Large intestine (tissue), 3 donors: Measurements from ENCODE around the gene AADAT. TPM values are rescaled to one million over a fixed set of nuclear protein-coding genes. Genes with fewer than 3 reads are reported as not detected.
"Not testable (repeated sequence)": the region's sequence is repeated elsewhere in the genome, so short reads cannot be mapped to it uniquely, and the experiment has no call there.

Experiments used
- DNase-seq, 2 donors: peaks; one replicate each; pipeline versions ENCODE4 v3.0.0 to v3.0.0-alpha.2; 2013
- H3K27ac ChIP-seq: one replicate; pipeline ENCODE4 v1.5.1; 2013; ENCODE audit warnings: low read length
- H3K27me3 ChIP-seq: 2 replicates; pipeline ENCODE4 v1.6.1; 2013; ENCODE audit warnings: low read length; ENCODE audit not compliant: control insufficient read depth, insufficient read depth
- H3K36me3 ChIP-seq: 2 replicates; pipeline ENCODE4 v1.6.1; 2013; ENCODE audit warnings: low read length; ENCODE audit not compliant: control insufficient read depth, insufficient read depth
- H3K4me1 ChIP-seq: one replicate; pipeline ENCODE4 v1.6.1; 2013; ENCODE audit warnings: low read length; ENCODE audit not compliant: control insufficient read depth, insufficient read depth
- H3K4me3 ChIP-seq: one replicate; pipeline ENCODE4 v1.5.1; 2013; ENCODE audit warnings: low read length
- H3K9me3 ChIP-seq: one replicate; pipeline ENCODE4 v1.6.1; 2013; ENCODE audit warnings: mild to moderate bottlenecking, low read depth, low read length, moderate library complexity; ENCODE audit not compliant: control insufficient read depth
- WGBS: methylation state at CpG from one replicate; pipeline ENCODE4 v1.1.5; 2013; ENCODE audit warnings: low lambda C conversion rate; ENCODE audit not compliant: insufficient coverage; 5-methylcytosine and 5-hydroxymethylcytosine counted together
- polyA plus RNA-seq: library from polyadenylated mRNA; unstranded; fragments of 120-200 nt; gene quantifications from one replicate; pipeline ENCODE4 v1.2.1, GENCODE V29; 2013

AADAT gene
- polyA plus RNA-seq, 1 donor: 35.3 TPM

DNA sequence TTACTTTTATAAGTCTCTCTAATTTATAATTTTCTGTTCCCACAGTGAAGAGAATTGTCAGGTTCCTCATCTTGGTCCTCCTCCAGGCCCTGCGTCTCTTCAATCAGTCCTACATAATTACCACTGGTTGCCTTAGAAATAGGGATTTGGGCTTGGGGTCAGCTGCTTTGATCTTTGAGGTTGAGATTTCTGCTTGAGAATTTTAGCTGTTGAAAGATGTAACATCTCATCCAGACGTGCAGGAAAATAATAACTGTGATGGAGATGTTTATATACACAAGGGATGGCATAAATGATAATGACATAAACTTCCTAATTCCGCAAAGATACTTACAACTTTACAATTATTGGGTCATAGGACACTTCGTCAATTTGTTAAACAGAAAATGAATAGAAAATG lies 30.3 kb downstream of the AADAT start:
- Histone ChIP-seq H3K27me3 (no peaks in the 10 kb centered on the region), H3K9me3 (no peaks in the 10 kb centered on the region), H3K4me3 (no peak overlapping the region), H3K27ac (no peak overlapping the region), H3K4me1 (no peaks in the 10 kb centered on the region), H3K36me3 (peaks cover 26% of the 10 kb centered on the region)
- DNase-seq: no peak
- 100% methylated on average over 1 of the region's 4 CpGs for WGBS

- DNase-seq: no peak
- WGBS: 60% methylated on average over 1 of the region's 2 CpGs
- Histone ChIP-seq H3K4me3 (no peak overlapping the region), H3K27me3 (no peaks in the 10 kb centered on the region), H3K9me3 (no peaks in the 10 kb centered on the region), H3K36me3 (peaks cover 22% of the 10 kb centered on the region), H3K4me1 (no peaks in the 10 kb centered on the region), H3K27ac (no peak overlapping the region)
These were observed 30.9 kb downstream of the AADAT start for GRCh38 chr4:170058826-170059225.

DNA sequence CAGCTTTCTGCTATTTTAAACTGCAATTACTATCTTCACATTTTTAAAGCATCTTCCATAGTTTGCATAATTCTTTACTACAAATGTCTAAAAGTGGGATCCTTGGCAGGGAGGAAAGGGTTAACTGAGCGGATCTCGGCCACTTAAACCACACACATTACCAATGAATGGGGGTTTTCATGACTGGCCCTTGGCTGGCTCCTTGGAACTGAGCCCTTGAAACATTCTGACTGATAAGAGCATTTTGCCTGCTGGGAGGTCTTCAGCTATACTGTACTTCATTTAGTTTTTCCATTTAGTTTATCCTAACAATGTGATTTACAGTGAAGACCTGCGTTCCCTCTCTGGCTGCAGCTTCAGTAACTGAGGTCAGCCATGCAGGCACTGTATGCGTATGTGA lies 31.9 kb downstream of the AADAT start:
- Histone ChIP-seq H3K27me3 (no peaks in the 10 kb centered on the region), H3K4me1 (no peaks in the 10 kb centered on the region), H3K4me3 (no peak overlapping the region), H3K27ac (no peak overlapping the region), H3K36me3 (peaks cover 15% of the 10 kb centered on the region), H3K9me3 (no peaks in the 10 kb centered on the region)
- no peak for DNase-seq
- WGBS: 67% methylated on average over 1 of the region's 4 CpGs

DNA sequence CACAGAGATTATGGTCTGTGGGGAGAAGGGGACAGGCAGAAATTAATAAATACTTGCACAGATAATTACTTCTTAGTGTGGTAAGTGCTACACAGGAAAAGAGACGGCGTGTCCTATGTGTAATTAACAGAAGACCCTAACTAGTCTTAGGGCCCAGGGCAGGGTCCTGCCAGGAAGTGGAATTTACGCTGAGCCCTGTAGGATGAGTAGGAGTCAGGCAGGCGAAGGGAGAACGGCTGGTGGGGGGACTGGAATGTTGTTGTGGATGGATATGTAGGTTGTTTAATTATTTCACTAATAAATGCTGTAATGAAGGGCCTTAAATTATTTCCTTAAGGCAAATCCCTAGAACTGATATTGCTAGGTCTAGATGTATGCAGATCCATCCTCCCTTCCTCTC lies 36.8 kb downstream of the AADAT start:
- no CpG with 5 or more reads among the region's 5 CpGs for WGBS
- no peak for DNase-seq
- Histone ChIP-seq H3K27ac (no peak overlapping the region), H3K27me3 (no peaks in the 10 kb centered on the region), H3K4me1 (no peaks in the 10 kb centered on the region), H3K9me3 (no peaks in the 10 kb centered on the region), H3K36me3 (no peaks in the 10 kb centered on the region), H3K4me3 (no peak overlapping the region)

DNA sequence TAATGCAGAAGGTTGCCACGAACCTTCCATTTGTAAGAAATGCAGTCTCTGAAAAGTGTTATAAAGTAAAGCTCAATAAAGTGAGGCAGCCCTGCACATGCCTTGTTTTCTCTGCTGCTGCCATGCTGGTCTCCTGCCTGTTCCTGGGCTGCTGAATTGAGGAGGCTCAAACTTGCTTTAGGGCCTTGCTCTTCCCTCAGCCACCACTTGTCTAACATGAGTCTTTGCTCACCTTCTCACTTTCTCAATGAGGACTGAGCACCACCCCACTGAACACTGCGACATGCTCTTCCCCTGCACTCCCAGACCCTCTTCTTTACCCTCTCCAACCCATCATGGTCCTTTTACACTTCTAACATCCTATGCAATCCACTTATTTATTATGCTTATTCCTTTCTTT lies 38.4 kb downstream of the AADAT start:
- Histone ChIP-seq H3K27ac (no peak overlapping the region), H3K4me1 (no peaks in the 10 kb centered on the region), H3K27me3 (no peaks in the 10 kb centered on the region), H3K9me3 (no peaks in the 10 kb centered on the region), H3K4me3 (no peak overlapping the region), H3K36me3 (no peaks in the 10 kb centered on the region)
- DNase-seq: no peak
- 88% methylated on average over 2 of the region's 2 CpGs for WGBS

- no peak for DNase-seq
- H3K27ac ChIP-seq: no peak overlapping the region
- WGBS: 40% methylated on average over 1 of the region's 6 CpGs
- no peak overlapping the region for H3K4me3 ChIP-seq
- H3K36me3 ChIP-seq: no peaks in the 10 kb centered on the region
- no peaks in the 10 kb centered on the region for H3K27me3 ChIP-seq
- H3K9me3 ChIP-seq: peaks cover 3% of the 10 kb centered on the region
- H3K4me1 ChIP-seq: no peaks in the 10 kb centered on the region
These were observed 40.0 kb downstream of the AADAT start for GRCh38 chr4:170049766-170050165.

DNA sequence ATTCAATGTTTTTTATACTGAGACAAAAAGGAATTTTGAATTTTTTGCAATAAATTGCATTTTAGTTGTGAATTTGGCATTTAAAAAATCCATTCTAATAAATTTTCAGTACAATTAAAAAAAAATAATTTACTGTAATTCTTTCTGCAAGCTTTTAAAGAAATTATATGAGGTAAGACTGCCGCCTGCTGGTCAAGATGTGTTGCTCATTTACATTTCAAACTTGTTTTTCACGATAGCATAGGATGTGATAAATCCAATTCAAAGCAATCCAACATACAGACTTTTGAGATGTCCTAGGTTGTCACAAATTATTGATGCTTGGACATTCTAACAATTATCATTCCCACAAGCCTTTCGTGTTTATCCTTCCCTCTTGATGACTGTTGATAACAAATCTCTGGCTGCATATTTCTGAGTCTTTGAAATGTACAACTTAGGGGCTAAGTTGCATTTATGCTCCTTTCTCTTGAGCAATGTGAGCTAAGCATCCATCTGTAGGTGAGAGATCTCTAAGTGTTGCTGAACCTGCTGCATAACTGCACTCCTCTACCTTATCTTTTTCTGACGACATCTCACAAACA lies 41.9 kb downstream of the AADAT start:
- H3K27me3 ChIP-seq: no peaks in the 10 kb centered on the region
- no peak overlapping the region for H3K4me3 ChIP-seq
- WGBS: 0% methylated on average over 1 of the region's 4 CpGs
- H3K4me1 ChIP-seq: no peaks in the 10 kb centered on the region
- H3K27ac ChIP-seq: no peak overlapping the region
- no peaks in the 10 kb centered on the region for H3K36me3 ChIP-seq
- H3K9me3 ChIP-seq: peaks cover 3% of the 10 kb centered on the region
- peak; percentile 29 to 37 for DNase-seq

- not testable (repeated sequence) for H3K27ac ChIP-seq, H3K4me1 ChIP-seq, H3K9me3 ChIP-seq, H3K4me3 ChIP-seq, DNase-seq, H3K36me3 ChIP-seq, H3K27me3 ChIP-seq
- no CpG with 5 or more reads among the region's 24 CpGs for WGBS
These were observed 43.6 kb downstream of the AADAT start for GRCh38 chr4:170046156-170046555.

DNA sequence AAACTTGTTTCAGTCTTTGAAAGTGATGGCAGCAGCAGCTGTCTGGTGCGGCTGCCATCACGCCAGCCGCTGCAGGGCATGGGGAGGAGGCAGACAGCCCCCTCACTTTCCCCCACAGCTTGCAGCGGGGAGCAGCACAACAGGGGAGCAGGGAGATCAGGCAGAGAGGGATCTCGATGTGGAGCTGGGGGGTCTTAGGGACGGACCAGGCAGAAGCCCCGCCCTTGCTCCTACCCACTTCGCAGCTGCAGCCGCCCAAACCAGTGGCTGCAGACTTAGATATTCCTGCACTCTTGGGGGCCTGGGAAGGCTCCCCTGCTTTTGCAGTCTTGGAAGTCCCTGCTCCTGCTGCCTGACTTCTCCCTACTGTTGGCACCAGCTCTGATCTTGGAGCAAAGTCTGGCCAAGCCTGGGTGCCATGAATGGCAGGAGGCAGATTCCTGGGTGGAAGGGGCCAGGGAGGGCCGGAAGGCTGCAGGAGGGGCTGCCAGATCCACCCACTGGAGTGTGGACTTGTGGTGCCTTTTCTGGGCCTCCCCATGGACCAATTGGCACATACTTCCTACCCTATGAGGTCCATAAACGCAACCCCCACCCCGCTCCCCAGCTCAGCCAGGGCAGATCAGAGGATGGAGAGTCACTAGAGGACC lies 49.6 kb downstream of the AADAT start:
- no peak for DNase-seq
- Histone ChIP-seq H3K4me1 (no peaks in the 10 kb centered on the region), H3K36me3 (no peaks in the 10 kb centered on the region), H3K4me3 (no peak overlapping the region), H3K9me3 (no peaks in the 10 kb centered on the region), H3K27me3 (no peaks in the 10 kb centered on the region), H3K27ac (no peak overlapping the region)
- WGBS: no CpG with 5 or more reads among the region's 12 CpGs

GRCh38 chr4:170038769-170039168 lies 51.0 kb downstream of the AADAT start:
- WGBS: no CpG with 5 or more reads among the region's 4 CpGs
- DNase-seq: no peak

DNA sequence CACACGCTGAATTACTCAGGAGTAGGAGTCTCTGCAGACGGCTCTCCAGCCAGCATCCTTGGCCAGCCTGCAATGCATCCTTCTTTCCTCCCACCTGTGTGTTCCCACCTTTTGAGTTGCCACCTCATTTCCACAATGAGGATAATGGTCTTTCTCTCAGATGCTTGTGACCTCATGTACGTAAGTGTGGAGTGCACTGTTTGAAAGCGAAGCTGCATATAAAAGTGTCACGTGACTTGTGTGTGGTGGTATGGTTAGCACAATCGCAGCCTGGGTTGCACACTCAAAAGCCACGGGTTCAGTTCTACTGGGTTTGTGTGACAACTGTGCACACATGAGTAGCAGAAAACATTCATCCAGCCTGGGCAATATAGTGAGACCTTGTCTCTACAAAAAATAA lies 51.5 kb downstream of the AADAT start:
- WGBS: no CpG with 5 or more reads among the region's 7 CpGs
- no peaks in the 10 kb centered on the region for H3K4me1 ChIP-seq
- no peak overlapping the region for H3K27ac ChIP-seq
- no peaks in the 10 kb centered on the region for H3K36me3 ChIP-seq
- H3K4me3 ChIP-seq: no peak overlapping the region
- H3K9me3 ChIP-seq: no peaks in the 10 kb centered on the region
- DNase-seq: no peak
- no peaks in the 10 kb centered on the region for H3K27me3 ChIP-seq

More at GRCh38 chr4:170038769-170039168, 51.0 kb downstream of the AADAT start:
- Histone ChIP-seq H3K4me1 (no peaks in the 10 kb centered on the region), H3K27ac (no peak overlapping the region), H3K4me3 (no peak overlapping the region), H3K27me3 (no peaks in the 10 kb centered on the region), H3K9me3 (no peaks in the 10 kb centered on the region), H3K36me3 (no peaks in the 10 kb centered on the region)
